IMR-90 (cell line): ENCODE results near the gene HSD17B4. TPM values are rescaled to one million over a fixed set of nuclear protein-coding genes. Genes with fewer than 3 reads are reported as not detected.

ENCODE experiments used
- ATAC-seq: fragments of 200-7000 bp; cut with Tn5 transposase; 2 replicates; pipeline ENCODE4 v1.9.1; 2020; ENCODE audit warnings: low read depth, mild to moderate bottlenecking, moderate library complexity
- BruUV-seq: library from RNA; stranded (reverse); fragments of 400-500 nt; replicated peaks from 2 replicates; lab custom pipeline; 2021; lab: Mats Ljungman, UMichigan
- CTCF ChIA-PET: fragments of 300-600 bp; formaldehyde crosslinking; extraction: SDS; loops from one replicate; lab custom pipeline; 2021; ENCODE audit warnings: antibody characterized with exemption; lab: Yijun Ruan, JAX
- POLR2A ChIA-PET: fragments of 300-600 bp; sonication (Branson Sonifier 250); formaldehyde crosslinking; loops from one replicate; lab custom pipeline; 2022; ENCODE audit warnings: antibody characterized with exemption; ENCODE audit not compliant: unreplicated experiment; lab: Charles Lee
- DNase-seq: peaks from one replicate; pipeline ENCODE4 v3.0.0; 2013
- H2AFZ ChIP-seq: replicated peaks from 2 replicates; pipeline ENCODE3; 2013; ENCODE audit warnings: low read length, mild to moderate bottlenecking; ENCODE audit not compliant: poor library complexity
- H2AK5ac ChIP-seq: 2 replicates; pipeline ENCODE4 v1.6.1; 2013; ENCODE audit warnings: low read depth, low read length, inconsistent platforms
- H2AK9ac ChIP-seq: replicated peaks from 2 replicates; pipeline ENCODE3; 2013; ENCODE audit warnings: mild to moderate bottlenecking, low read depth, low read length, moderate library complexity; ENCODE audit not compliant: poor library complexity
- H2BK120ac ChIP-seq: 2 replicates; pipeline ENCODE4 v1.6.1; 2013; ENCODE audit warnings: low read depth, low read length, inconsistent platforms
- H2BK15ac ChIP-seq: 3 replicates; pipeline ENCODE4 v1.6.1; 2013; ENCODE audit warnings: low read depth, low read length, inconsistent platforms
- H2BK20ac ChIP-seq: 2 replicates; pipeline ENCODE4 v1.6.1; 2013; ENCODE audit warnings: low read depth, mild to moderate bottlenecking, inconsistent platforms, low read length, moderate library complexity
- H2BK5ac ChIP-seq: 2 replicates; pipeline ENCODE4 v1.6.1; 2013; ENCODE audit warnings: mild to moderate bottlenecking, low read depth, low read length, inconsistent platforms; ENCODE audit not compliant: poor library complexity, severe bottlenecking
- H3K14ac ChIP-seq: replicated peaks from 2 replicates; pipeline ENCODE4 v1.6.1; 2013; ENCODE audit warnings: low read depth, low read length, inconsistent platforms
- H3K18ac ChIP-seq: 2 replicates; pipeline ENCODE4 v1.6.1; 2013; ENCODE audit warnings: low read depth, low read length, control low read depth
- H3K23ac ChIP-seq: 2 replicates; pipeline ENCODE4 v1.6.1; 2013; ENCODE audit warnings: low read depth, low read length, inconsistent platforms
- H3K27ac ChIP-seq: 2 replicates; pipeline ENCODE4 v1.5.1; 2013; ENCODE audit warnings: mild to moderate bottlenecking, control low read depth, low read length; ENCODE audit not compliant: insufficient read depth
- H3K27me3 ChIP-seq: 2 replicates; pipeline ENCODE4 v1.6.1; 2013; ENCODE audit warnings: low read length; ENCODE audit not compliant: control insufficient read depth, insufficient read depth
- H3K36me3 ChIP-seq: 2 replicates; pipeline ENCODE4 v1.6.1; 2013; ENCODE audit warnings: low read length, mixed read lengths; ENCODE audit not compliant: control insufficient read depth, insufficient read depth
- H3K4ac ChIP-seq: 2 replicates; pipeline ENCODE4 v1.6.1; 2013; ENCODE audit warnings: low read depth, low read length, inconsistent platforms
- H3K4me1 ChIP-seq: 2 replicates; pipeline ENCODE4 v1.6.1; 2013; ENCODE audit warnings: low read length, mixed read lengths; ENCODE audit not compliant: control insufficient read depth, insufficient read depth
- H3K4me2 ChIP-seq: 2 replicates; pipeline ENCODE4 v1.6.1; 2013; ENCODE audit warnings: low read depth, mild to moderate bottlenecking, control low read depth, low read length, moderate library complexity
- H3K4me3 ChIP-seq: 2 replicates; pipeline ENCODE4 v1.5.1; 2013; ENCODE audit warnings: low read depth, mild to moderate bottlenecking, control low read depth, low read length, moderate library complexity; ENCODE audit not compliant: insufficient read depth
- H3K56ac ChIP-seq: 2 replicates; pipeline ENCODE4 v1.6.1; 2013; ENCODE audit warnings: low read length, inconsistent platforms; ENCODE audit not compliant: insufficient read depth; ENCODE audit errors: extremely low read depth
- H3K79me1 ChIP-seq, 2 experiments: 2 replicates each; pipeline ENCODE4 v1.6.1; 2013; ENCODE audit warnings: low read length in 2 of 2, inconsistent platforms in 1 of 2, low read depth in 1 of 2
- H3K9ac ChIP-seq: 2 replicates; pipeline ENCODE4 v1.6.1; 2013; ENCODE audit warnings: low read depth, low read length, control low read depth
- H3K9me1 ChIP-seq: 2 replicates; pipeline ENCODE4 v1.6.1; 2013; ENCODE audit warnings: low read length, inconsistent platforms; ENCODE audit not compliant: insufficient read depth
- H3K9me3 ChIP-seq: 2 replicates; pipeline ENCODE4 v1.6.1; 2013; ENCODE audit warnings: low read length; ENCODE audit not compliant: control insufficient read depth, insufficient read depth
- H4K20me1 ChIP-seq: 2 replicates; pipeline ENCODE4 v1.6.1; 2013; ENCODE audit warnings: low read length, inconsistent platforms; ENCODE audit not compliant: insufficient read depth
- H4K5ac ChIP-seq: 2 replicates; pipeline ENCODE4 v1.6.1; 2013; ENCODE audit warnings: mild to moderate bottlenecking, low read depth, low read length, control low read depth
- H4K8ac ChIP-seq, 2 experiments: 2 replicates each; pipeline ENCODE4 v1.6.1; 2013; ENCODE audit warnings: low read depth in 2 of 2, low read length in 2 of 2, control low read depth in 1 of 2, inconsistent platforms in 1 of 2
- H4K91ac ChIP-seq: 2 replicates; pipeline ENCODE4 v1.6.1; 2013; ENCODE audit warnings: low read depth, low read length, inconsistent platforms; ENCODE audit not compliant: insufficient read depth
- BHLHE40 ChIP-seq: fragments of 150-350 bp; IDR thresholded peaks from 2 replicates; pipeline ENCODE4 v1.6.1; 2016; ENCODE audit warnings: mild to moderate bottlenecking, low read depth, low read length
- CEBPB ChIP-seq: IDR thresholded peaks from 2 replicates; pipeline ENCODE4 v1.6.1; 2012; ENCODE audit warnings: low read depth, low read length, improper control_type of control experiment
- CHD1 ChIP-seq: IDR thresholded peaks from 2 replicates; pipeline ENCODE4 v1.6.1; 2012; ENCODE audit warnings: low read depth, low read length, improper control_type of control experiment
- CTCF ChIP-seq: conservative IDR thresholded peaks from 2 replicates; pipeline ENCODE4 v1.5.1; 2012; ENCODE audit warnings: mild to moderate bottlenecking, low read depth, low read length, improper control_type of control experiment
- ELK1 ChIP-seq: fragments of 150-350 bp; IDR thresholded peaks from 2 replicates; pipeline ENCODE4 v1.6.1; 2016; ENCODE audit warnings: low read depth, mild to moderate bottlenecking, low read length, moderate library complexity, borderline replicate concordance
- FOS ChIP-seq: fragments of 150-350 bp; IDR thresholded peaks from 2 replicates; pipeline ENCODE4 v1.6.1; 2016; ENCODE audit warnings: low read depth, low read length
- MAFK ChIP-seq: IDR thresholded peaks from 2 replicates; pipeline ENCODE4 v1.6.1; 2012; ENCODE audit warnings: low read depth, low read length, improper control_type of control experiment
- MAZ ChIP-seq: IDR thresholded peaks from 2 replicates; pipeline ENCODE4 v1.6.1; 2012; ENCODE audit warnings: low read depth, mild to moderate bottlenecking, low read length, improper control_type of control experiment, moderate library complexity, borderline replicate concordance
- MXI1 ChIP-seq: IDR thresholded peaks from 2 replicates; pipeline ENCODE4 v1.6.1; 2012; ENCODE audit warnings: low read depth, mild to moderate bottlenecking, low read length, moderate library complexity, borderline replicate concordance
- NFE2L2 ChIP-seq: fragments of 150-350 bp; IDR thresholded peaks from 2 replicates; pipeline ENCODE4 v1.6.1; 2016; ENCODE audit warnings: low read depth, mild to moderate bottlenecking, low read length
- POLR2A ChIP-seq: IDR thresholded peaks from 2 replicates; pipeline ENCODE4 v1.6.1; 2012; ENCODE audit warnings: mild to moderate bottlenecking, low read depth, low read length
- RAD21 ChIP-seq: IDR thresholded peaks from 2 replicates; pipeline ENCODE4 v1.6.1; 2012; ENCODE audit warnings: low read length, improper control_type of control experiment
- RCOR1 ChIP-seq: IDR thresholded peaks from 2 replicates; pipeline ENCODE4 v1.6.1; 2012; ENCODE audit warnings: mild to moderate bottlenecking, low read length, improper control_type of control experiment; ENCODE audit not compliant: insufficient replicate concordance
- RFX5 ChIP-seq: IDR thresholded peaks from 2 replicates; pipeline ENCODE4 v1.8.0; 2012; ENCODE audit warnings: low read depth, mild to moderate bottlenecking, low read length, moderate library complexity
- SMC3 ChIP-seq: fragments of 150-350 bp; IDR thresholded peaks from 2 replicates; pipeline ENCODE4 v1.6.1; 2016; ENCODE audit warnings: low read depth, mild to moderate bottlenecking, antibody characterized with exemption, low read length, moderate library complexity
- USF2 ChIP-seq: fragments of 150-350 bp; IDR thresholded peaks from 2 replicates; pipeline ENCODE4 v1.6.1; 2017; ENCODE audit warnings: mild to moderate bottlenecking, antibody characterized with exemption, low read length, low read depth
- dilution Hi-C: fragments of 300-500 bp; cut with HindIII; formaldehyde crosslinking; loops from one replicate; pipeline ENCODE4 v1.14.3; 2018; ENCODE audit warnings: low sequenced_read_pairs; ENCODE audit not compliant: unreplicated experiment
- in situ Hi-C: fragments of 300-500 bp; cut with MboI; formaldehyde crosslinking; loops from 3 replicates; pipeline ENCODE4 v1.14.3; 2019; ENCODE audit warnings: low sequenced_read_pairs, inconsistent platforms, mixed read lengths
- intact Hi-C: fragments of 100-400 bp; cut with micrococcal nuclease; formaldehyde crosslinking; loops from 2 replicates; pipeline ENCODE4 v1.10.0; 2022
- polyA plus RNA-seq, 3 experiments: library from polyadenylated mRNA; depleted of rRNA; stranded (reverse); fragments of >200 nt; gene quantifications; 2 replicates each; pipeline ENCODE4 v1.2.3, GENCODE V29; 2012; ENCODE audit warnings: low replicate concordance in 1 of 3
- total RNA-seq: library from RNA; depleted of rRNA; stranded (reverse); fragments of >200 nt; gene quantifications from 2 replicates; pipeline ENCODE4 v1.2.3, GENCODE V29; 2012

HSD17B4 gene
- total and polyA plus RNA-seq, 2 of the 4 experiments (the other 2 are of a cell fraction), result 95.1 to 154 TPM

- ATAC-seq (no peak), DNase-seq (no peak)
- intact Hi-C loops, result no loop called here
- Histone ChIP-seq H3K9me3 (no peaks in the 10 kb centered on the region), H3K4ac (no peak overlapping the region), H2BK15ac (no peak overlapping the region), H3K18ac (no peak overlapping the region), H2AFZ (no peak overlapping the region), H3K56ac (no peak overlapping the region), H2BK20ac (no peak overlapping the region), H3K79me1 (no peaks in the 10 kb centered on the region), H3K36me3 (no peaks in the 10 kb centered on the region), H3K27me3 (peaks cover 2% of the 10 kb centered on the region; the same call in 1 of the 2 replicates), H2BK120ac (no peak overlapping the region), H3K9ac (no peak overlapping the region), H3K27ac (no peak overlapping the region), H4K20me1 (no peaks in the 10 kb centered on the region), H3K9me1 (no peaks in the 10 kb centered on the region), H4K5ac (no peak overlapping the region), H2BK5ac (no peak overlapping the region), H4K91ac (no peak overlapping the region), H3K23ac (no peak overlapping the region), H2AK5ac (no peak overlapping the region), H3K4me2 (no peak overlapping the region), H3K4me3 (no peak overlapping the region), H3K4me1 (no peaks in the 10 kb centered on the region), H4K8ac (no peak overlapping the region), H3K14ac (no peak overlapping the region), H2AK9ac (no peak overlapping the region)
- TF ChIP-seq POLR2A, result no peak
- no peak for TF ChIP-seq CEBPB
- no peak for TF ChIP-seq SMC3
- TF ChIP-seq BHLHE40, result no peak
- TF ChIP-seq MAFK, result no peak
- no peak for TF ChIP-seq FOS
- no peak for TF ChIP-seq CHD1
- TF ChIP-seq RAD21, result no peak
- no peak for TF ChIP-seq CTCF
- no peak for TF ChIP-seq RFX5
- no peak for TF ChIP-seq ELK1
- no peak for TF ChIP-seq MXI1
- TF ChIP-seq MAZ, result no peak
- TF ChIP-seq USF2, result no peak
- no peak for TF ChIP-seq NFE2L2
- TF ChIP-seq RCOR1, result no peak
- in situ Hi-C loops, result no loop called here
- ChIA-PET CTCF (no interaction called here), POLR2A (no interaction called here)
- dilution Hi-C loops, result no loop called here
- BruUV-seq, result no TSS peak
Measured at GRCh38 chr5:119570910-119571309, 118.6 kb downstream of the HSD17B4 start.
